Ovary (tissue), 9 donors: ENCODE results near the gene MAN1A2. TPM values are rescaled to one million over a fixed set of nuclear protein-coding genes. Genes with fewer than 3 reads are reported as not detected.
"Not testable (repeated sequence)": the region's sequence is repeated elsewhere in the genome, so short reads cannot be mapped to it uniquely, and the experiment has no call there.

Experiments used
- DNase-seq, 5 donors: peaks; one replicate each; pipeline ENCODE4 v3.0.0-alpha.2; 2019 to 2020
- H3K27ac ChIP-seq, 2 donors: fragments of 200-600 bp; one replicate each; pipeline versions ENCODE4 v1.5.1 to v1.8.0; 2019 to 2022
- H3K27me3 ChIP-seq: fragments of 200-600 bp; one replicate; pipeline ENCODE4 v1.8.0; 2022
- H3K36me3 ChIP-seq: fragments of 200-600 bp; sonication (generic); one replicate; pipeline ENCODE4 v1.5.1; 2019
- H3K4me1 ChIP-seq: one replicate; pipeline ENCODE4 v1.8.1; 2013; ENCODE audit warnings: mild to moderate bottlenecking, moderate library complexity; ENCODE audit not compliant: insufficient read depth
- H3K4me3 ChIP-seq: fragments of 200-600 bp; sonication (generic); one replicate; pipeline ENCODE4 v1.5.1; 2017
- H3K9me3 ChIP-seq, 2 donors: fragments of 200-600 bp in 1 of 2; sonication (generic) in 1 of 2; one replicate each; pipeline versions ENCODE4 v1.5.1 to v1.8.1; 2013 to 2019; ENCODE audit warnings: mild to moderate bottlenecking in 1 of 2, moderate library complexity in 1 of 2
- EP300 ChIP-seq: sonication (generic); formaldehyde crosslinking; IDR thresholded peaks from one replicate; pipeline ENCODE4 v1.6.1; 2017; ENCODE audit warnings: antibody characterized with exemption
- POLR2A ChIP-seq: fragments of 450-650 bp; IDR thresholded peaks from one replicate; pipeline ENCODE4 v1.6.1; 2017; ENCODE audit warnings: antibody characterized with exemption, mild to moderate bottlenecking, moderate library complexity
- WGBS, 3 donors: extraction: QIAGEN DNeasy Blood & Tissue Kit in 1 of 3; methylation state at CpG; one replicate each; pipeline versions ENCODE4 v1.1.5 to v1.1.7; 2013 to 2017; 5-methylcytosine and 5-hydroxymethylcytosine counted together
- intact Hi-C, 4 donors: fragments of 100-400 bp; cut with DNase I; formaldehyde crosslinking; loops; one replicate each; pipeline versions ENCODE4 v1.11.0 to v1.15.1; 2022 to 2023
- polyA plus RNA-seq, 2 donors: library from polyadenylated mRNA; stranded (reverse); fragments of 200-250 nt in 1 of 2; fragments of 350-450 nt in 1 of 2; fragmentation: Illumina TruSeq in 1 of 2; extraction: RNeasy Lipid Tissue Mini Kit (QIAGEN cat#74804) in 1 of 2; gene quantifications; one replicate each; pipeline ENCODE4 v1.2.3, GENCODE V29; 2013 to 2014
- total RNA-seq, 7 donors: library from RNA; depleted of rRNA in 2 of 7; stranded (reverse); fragments of >200 nt in 2 of 7; fragmentation: NEBNext Ultra II Directional in 3 of 7; extraction: Animal tissue kit (Norgen Biotek cat#: 25700) in 3 of 7; gene quantifications; one replicate each; pipeline versions ENCODE4 v1.1.0 to v1.2.4, GENCODE V29; 2016 to 2023
- TF ChIP-seq, protein P1 (sequence below), 3 donors: fragments of 450-650 bp in 2 of 3; fragments of 200-600 bp in 1 of 3; IDR thresholded peaks; one replicate each; pipeline versions ENCODE4 v1.5.1 to v1.8.0; 2016 to 2022; ENCODE audit warnings: antibody characterized with exemption in 3 of 3, mild to moderate bottlenecking in 1 of 3
- donor health status: DM: no; HTN: no; CAD: no; lungs with moderate emphysema.
- donor health status: DM: no; HTN: no; CAD: no.
- donor health status: Bipolar disorder and iron deficiency.
- donor health status: DM: yes; HTN: yes; CAD: no.
- donor health status: DM: no; HTN: no; CAD: no.
- donor health status: DM: yes; HTN: yes; CAD: no.

The MAN1A2 gene
- total and polyA plus RNA-seq, 9 donors: 9.3 to 59.9 (median 44.8) TPM

DNA sequence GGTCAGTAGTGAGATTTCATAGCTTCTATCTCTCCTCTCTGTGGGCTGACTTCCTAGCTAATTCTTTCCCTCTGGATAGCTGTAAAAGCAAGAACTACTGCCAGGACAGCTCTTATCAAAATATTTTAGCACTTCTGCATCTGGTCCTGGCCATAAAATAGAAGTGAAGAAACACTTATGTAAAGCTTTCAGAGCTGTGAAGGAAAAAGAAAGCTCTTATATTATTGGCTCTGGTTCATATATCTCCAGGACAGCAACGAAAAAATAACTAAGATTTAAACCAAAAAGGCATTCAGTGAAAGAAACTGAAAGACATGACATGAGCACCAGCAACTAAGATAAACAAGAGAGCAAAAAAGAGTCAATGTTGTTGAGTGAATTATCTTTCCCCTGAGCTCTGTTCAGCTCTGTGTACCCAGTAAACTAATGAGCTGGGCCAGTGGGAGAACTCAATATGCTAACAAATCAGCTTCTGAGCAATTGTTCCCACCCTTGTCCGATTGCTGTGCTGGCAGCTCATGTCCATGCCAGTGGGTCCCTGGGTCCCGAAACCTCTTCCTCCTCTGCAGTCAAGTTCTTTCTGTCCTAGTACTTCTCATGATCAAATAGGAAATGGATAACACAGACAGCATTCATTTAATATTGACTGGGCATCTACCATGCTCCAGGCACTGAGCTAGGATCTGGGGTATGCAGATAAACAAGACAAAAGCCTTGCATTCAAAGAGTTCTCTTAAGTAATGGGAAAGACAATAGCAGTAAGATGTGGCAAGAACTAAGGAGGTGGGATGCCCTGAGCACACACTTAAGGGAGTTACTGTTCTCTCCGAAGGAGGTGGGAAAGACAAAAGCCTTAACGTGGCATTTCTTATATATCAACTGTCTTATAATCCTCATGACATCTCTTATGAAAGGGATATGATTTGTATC, 45.3 kb upstream of the MAN1A2 start:
- WGBS, 3 donors: 12 to 24% (median 15%) methylated on average over 5 of the region's 5 CpGs
- Histone ChIP-seq H3K4me1 (peaks cover 5% of the 10 kb centered on the region), H3K36me3 (no peaks in the 10 kb centered on the region), H3K9me3 (no peaks in the 10 kb centered on the region), H3K27me3 (no peaks in the 10 kb centered on the region), H3K4me3 (no peak overlapping the region), H3K27ac (no peak overlapping the region)
- DNase-seq: no peak
- TF ChIP-seq, protein P1, sequence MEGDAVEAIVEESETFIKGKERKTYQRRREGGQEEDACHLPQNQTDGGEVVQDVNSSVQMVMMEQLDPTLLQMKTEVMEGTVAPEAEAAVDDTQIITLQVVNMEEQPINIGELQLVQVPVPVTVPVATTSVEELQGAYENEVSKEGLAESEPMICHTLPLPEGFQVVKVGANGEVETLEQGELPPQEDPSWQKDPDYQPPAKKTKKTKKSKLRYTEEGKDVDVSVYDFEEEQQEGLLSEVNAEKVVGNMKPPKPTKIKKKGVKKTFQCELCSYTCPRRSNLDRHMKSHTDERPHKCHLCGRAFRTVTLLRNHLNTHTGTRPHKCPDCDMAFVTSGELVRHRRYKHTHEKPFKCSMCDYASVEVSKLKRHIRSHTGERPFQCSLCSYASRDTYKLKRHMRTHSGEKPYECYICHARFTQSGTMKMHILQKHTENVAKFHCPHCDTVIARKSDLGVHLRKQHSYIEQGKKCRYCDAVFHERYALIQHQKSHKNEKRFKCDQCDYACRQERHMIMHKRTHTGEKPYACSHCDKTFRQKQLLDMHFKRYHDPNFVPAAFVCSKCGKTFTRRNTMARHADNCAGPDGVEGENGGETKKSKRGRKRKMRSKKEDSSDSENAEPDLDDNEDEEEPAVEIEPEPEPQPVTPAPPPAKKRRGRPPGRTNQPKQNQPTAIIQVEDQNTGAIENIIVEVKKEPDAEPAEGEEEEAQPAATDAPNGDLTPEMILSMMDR (IDR thresholded peaks at IDR 0.05): no peak
- TF ChIP-seq EP300: no peak
- TF ChIP-seq POLR2A: no peak
- intact Hi-C loops: no loop called here

DNA sequence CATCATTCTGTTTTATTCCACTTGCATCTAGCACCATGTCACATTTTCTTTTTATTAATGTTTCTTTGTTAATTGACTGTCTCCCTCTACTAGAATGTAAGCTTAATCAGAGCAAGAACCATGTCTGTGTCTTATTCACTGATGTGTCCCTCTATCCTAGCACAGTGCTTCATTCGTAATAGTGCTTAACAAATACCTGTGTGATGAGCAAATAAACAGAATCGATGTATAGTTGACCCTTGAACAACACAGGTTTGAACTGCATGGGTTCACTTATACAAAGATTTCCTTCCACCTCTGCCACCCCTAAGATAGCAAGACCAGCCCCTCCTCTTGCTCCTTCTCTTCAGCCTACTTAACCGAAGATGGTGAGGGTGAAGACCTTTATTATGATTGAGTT, 42.9 kb upstream of the MAN1A2 start:
- DNase-seq: no peak
- TF ChIP-seq, protein P1 (IDR thresholded peaks at IDR 0.05): no peak
- Histone ChIP-seq H3K4me3 (no peak overlapping the region), H3K27me3 (no peaks in the 10 kb centered on the region), H3K4me1 (peaks cover 5% of the 10 kb centered on the region), H3K27ac (no peak overlapping the region), H3K36me3 (no peaks in the 10 kb centered on the region), H3K9me3 (no peaks in the 10 kb centered on the region)
- intact Hi-C loops: no loop called here
- WGBS, 3 donors: 56 to 93% (median 74%) methylated on average over 3 of the region's 3 CpGs

DNA sequence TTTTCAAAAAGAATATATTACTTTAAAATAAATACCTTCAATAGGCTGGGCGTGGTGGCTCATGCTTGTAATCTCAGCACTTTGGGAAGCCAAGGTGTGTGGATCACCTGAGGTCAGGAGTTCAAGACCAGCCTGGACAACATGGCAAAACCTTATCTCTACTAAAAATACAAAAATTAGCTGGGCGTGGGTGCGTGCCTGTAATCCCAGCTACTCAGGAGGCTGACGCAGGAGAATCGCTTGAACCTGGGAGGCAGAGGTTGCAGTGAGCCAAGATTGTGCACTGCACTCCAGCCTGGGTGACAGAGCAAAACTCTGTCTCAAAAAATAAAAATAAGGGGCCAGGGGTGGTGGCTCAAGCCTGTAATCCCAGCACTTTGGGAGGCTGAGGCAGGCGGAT, 41.2 kb upstream of the MAN1A2 start:
- intact Hi-C loops, H3K9me3 ChIP-seq, H3K4me3 ChIP-seq, H3K27me3 ChIP-seq, H3K4me1 ChIP-seq, H3K36me3 ChIP-seq, H3K27ac ChIP-seq, DNase-seq: not testable (repeated sequence)
- WGBS, 3 donors: 88 to 93% (median 91%) methylated on average over 6 of the region's 6 CpGs

DNA sequence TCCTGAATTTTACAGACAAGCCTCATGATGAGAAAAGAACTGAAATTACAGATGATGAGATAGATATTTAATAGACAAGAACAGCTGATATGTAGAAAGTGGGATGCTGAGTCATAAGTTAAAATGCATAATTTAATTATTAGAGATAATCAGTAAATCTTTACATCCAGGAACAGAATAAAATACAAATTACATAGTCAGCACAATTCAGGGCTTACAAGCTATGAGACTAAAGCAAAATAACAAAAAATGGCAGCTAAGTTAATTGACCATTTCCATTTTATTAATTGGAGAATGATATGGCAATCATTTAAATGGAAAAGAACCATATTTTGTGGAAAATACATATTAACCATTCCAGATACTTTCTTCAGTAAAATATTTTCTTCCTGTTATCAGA, 40.2 kb upstream of the MAN1A2 start:
- H3K27ac ChIP-seq: no peak overlapping the region
- TF ChIP-seq POLR2A (no peak), EP300 (no peak)
- TF ChIP-seq, protein P1 (IDR thresholded peaks at IDR 0.05): no peak
- H3K27me3 ChIP-seq: no peaks in the 10 kb centered on the region
- H3K9me3 ChIP-seq: no peaks in the 10 kb centered on the region
- H3K4me3 ChIP-seq: no peak overlapping the region
- H3K4me1 ChIP-seq: peaks cover 3% of the 10 kb centered on the region
- DNase-seq: no peak
- intact Hi-C loops: no loop called here
- no peaks in the 10 kb centered on the region for H3K36me3 ChIP-seq

DNA sequence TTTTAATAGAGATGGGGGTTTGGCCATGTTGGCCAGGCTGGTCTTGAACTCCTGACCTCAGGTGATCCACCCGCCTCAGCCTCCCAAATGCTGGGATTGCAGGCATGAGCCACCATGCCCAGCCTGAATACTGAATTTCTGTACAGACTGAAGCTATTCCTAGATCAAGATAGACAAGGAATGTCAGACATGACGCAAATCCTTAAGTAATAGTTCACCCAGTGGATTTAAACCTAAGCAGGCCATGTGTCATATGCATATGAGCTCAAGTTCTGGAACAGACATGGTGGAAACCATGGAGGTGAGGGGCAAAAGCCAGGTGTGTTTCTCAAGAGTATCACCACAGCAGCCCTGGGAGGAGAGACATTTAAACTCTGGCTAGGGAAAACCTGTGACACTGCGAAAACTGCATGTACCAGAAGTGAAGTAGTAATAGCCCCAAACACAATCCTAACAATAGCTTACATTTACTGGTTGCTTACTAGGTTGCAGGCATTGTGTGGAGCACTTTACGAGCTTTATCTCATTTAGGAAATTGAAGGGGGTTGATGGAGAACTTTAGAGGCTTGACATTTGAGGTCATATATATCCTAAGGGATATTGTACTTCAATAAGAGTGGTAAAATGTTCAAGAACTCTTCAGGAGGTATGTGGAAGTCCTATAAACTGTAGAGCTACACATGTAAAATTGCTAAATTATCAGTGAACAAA, 31.7 kb upstream of the MAN1A2 start:
- DNase-seq: no peak
- no peaks in the 10 kb centered on the region for H3K9me3 ChIP-seq
- H3K27me3 ChIP-seq: no peaks in the 10 kb centered on the region
- WGBS, 3 donors: 95 to 99% (median 97%) methylated on average over 4 of the region's 4 CpGs
- H3K36me3 ChIP-seq: no peaks in the 10 kb centered on the region
- intact Hi-C loops: no loop called here
- H3K4me1 ChIP-seq: no peaks in the 10 kb centered on the region
- no peak overlapping the region for H3K4me3 ChIP-seq
- TF ChIP-seq EP300: no peak
- no peak for TF ChIP-seq POLR2A
- TF ChIP-seq, protein P1 (IDR thresholded peaks at IDR 0.05): no peak
- H3K27ac ChIP-seq: no peak overlapping the region
